ENCODE measurements around the gene PSAT1. TPM values are rescaled to one million over a fixed set of nuclear protein-coding genes. Genes with fewer than 3 reads are reported as not detected.

Gene PSAT1
- total and polyA plus RNA-seq, 2 experiments from 2014 or later: 120 to 149 TPM

DNA sequence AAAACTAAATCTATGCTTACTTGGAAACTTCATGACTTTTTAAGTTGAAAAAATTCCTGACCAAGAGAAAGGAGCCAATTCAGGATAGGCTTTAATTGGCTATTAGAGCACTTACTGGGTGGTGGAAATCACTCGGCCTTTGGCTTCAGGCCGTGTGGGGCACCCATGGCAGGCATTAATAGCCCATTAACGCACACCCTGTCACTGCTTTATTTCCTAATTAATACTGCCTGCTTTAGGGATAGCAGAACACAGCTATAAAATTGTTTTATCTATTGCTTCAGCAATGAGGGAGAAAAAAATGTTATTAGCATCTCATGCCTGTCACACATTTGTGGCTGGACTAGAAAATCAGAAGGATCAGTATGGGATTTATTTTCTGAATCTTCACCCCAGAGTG lies 58.1 kb downstream of the PSAT1 start:
- no peaks in the 10 kb centered on the region for H3K79me2 ChIP-seq
- no peaks in the 10 kb centered on the region for H3K9me3 ChIP-seq (ENCODE audit: low read depth)
- DNase-seq (ENCODE audit: low spot score): no peak
- H2AFZ ChIP-seq: no peak overlapping the region
- H3K9me2 ChIP-seq (replicated peaks; ENCODE audit: insufficient read depth): no peaks in the 10 kb centered on the region
- H3K4me3 ChIP-seq: no peak overlapping the region
- TF ChIP-seq EZH2 (IDR thresholded peaks at IDR 0.05; ENCODE audit: borderline replicate concordance) (no peak), CTCF (IDR thresholded peaks at IDR 0.05; ENCODE audit: poor library complexity) (no peak), EZH2phosphoT487 (IDR thresholded peaks at IDR 0.05; ENCODE audit: low read depth, severe bottlenecking, unreplicated experiment) (no peak)
- no peak overlapping the region for H3K4me2 ChIP-seq
- H3K27me3 ChIP-seq: no peaks in the 10 kb centered on the region
- no peak overlapping the region for H3K27ac ChIP-seq
- H4K20me1 ChIP-seq (ENCODE audit: insufficient read depth, poor library complexity, severe bottlenecking): no peaks in the 10 kb centered on the region
- 50% methylated on average over 3 of the region's 3 CpGs for WGBS (ENCODE audit: low lambda C conversion rate, missing lambda C conversion rate)
- no peaks in the 10 kb centered on the region for H3K36me3 ChIP-seq (replicated peaks; ENCODE audit: insufficient read depth, low read depth)
- no peaks in the 10 kb centered on the region for H3K4me1 ChIP-seq (ENCODE audit: insufficient read depth)

DNA sequence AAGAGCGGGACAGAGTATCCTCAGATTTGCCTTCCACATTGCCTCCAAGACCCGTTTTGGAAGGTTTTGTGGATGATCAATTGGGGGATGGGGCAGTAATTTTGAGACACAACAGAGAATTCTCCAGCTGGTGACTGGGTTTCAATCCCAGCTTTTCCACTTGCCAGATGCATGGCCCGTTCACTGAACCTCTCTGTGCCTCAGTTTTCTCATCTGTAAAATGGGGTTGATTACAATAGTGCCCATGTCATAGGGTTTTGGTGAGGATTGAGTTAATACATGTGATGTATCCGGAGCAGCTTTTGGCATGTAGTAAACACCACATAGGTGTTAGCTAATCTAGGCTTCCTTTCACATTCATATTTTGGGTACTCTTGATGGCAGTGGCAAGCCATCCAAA lies 59.7 kb downstream of the PSAT1 start:
- Histone ChIP-seq H3K36me3 (replicated peaks; ENCODE audit: insufficient read depth, low read depth) (no peaks in the 10 kb centered on the region), H3K27me3 (no peaks in the 10 kb centered on the region), H3K9me3 (ENCODE audit: low read depth) (no peaks in the 10 kb centered on the region), H3K79me2 (no peaks in the 10 kb centered on the region), H3K27ac (no peak overlapping the region), H3K4me1 (ENCODE audit: insufficient read depth) (no peaks in the 10 kb centered on the region), H2AFZ (no peak overlapping the region), H4K20me1 (ENCODE audit: insufficient read depth, poor library complexity, severe bottlenecking) (no peaks in the 10 kb centered on the region), H3K4me2 (no peak overlapping the region), H3K4me3 (no peak overlapping the region), H3K9me2 (replicated peaks; ENCODE audit: insufficient read depth) (no peaks in the 10 kb centered on the region)
- no peak for TF ChIP-seq EZH2phosphoT487 (IDR thresholded peaks at IDR 0.05; ENCODE audit: low read depth, severe bottlenecking, unreplicated experiment)
- TF ChIP-seq CTCF (IDR thresholded peaks at IDR 0.05; ENCODE audit: poor library complexity): no peak
- TF ChIP-seq EZH2 (IDR thresholded peaks at IDR 0.05; ENCODE audit: borderline replicate concordance): no peak
- DNase-seq (ENCODE audit: low spot score): no peak
- 89% methylated on average over 4 of the region's 4 CpGs for WGBS (ENCODE audit: low lambda C conversion rate, missing lambda C conversion rate)

DNA sequence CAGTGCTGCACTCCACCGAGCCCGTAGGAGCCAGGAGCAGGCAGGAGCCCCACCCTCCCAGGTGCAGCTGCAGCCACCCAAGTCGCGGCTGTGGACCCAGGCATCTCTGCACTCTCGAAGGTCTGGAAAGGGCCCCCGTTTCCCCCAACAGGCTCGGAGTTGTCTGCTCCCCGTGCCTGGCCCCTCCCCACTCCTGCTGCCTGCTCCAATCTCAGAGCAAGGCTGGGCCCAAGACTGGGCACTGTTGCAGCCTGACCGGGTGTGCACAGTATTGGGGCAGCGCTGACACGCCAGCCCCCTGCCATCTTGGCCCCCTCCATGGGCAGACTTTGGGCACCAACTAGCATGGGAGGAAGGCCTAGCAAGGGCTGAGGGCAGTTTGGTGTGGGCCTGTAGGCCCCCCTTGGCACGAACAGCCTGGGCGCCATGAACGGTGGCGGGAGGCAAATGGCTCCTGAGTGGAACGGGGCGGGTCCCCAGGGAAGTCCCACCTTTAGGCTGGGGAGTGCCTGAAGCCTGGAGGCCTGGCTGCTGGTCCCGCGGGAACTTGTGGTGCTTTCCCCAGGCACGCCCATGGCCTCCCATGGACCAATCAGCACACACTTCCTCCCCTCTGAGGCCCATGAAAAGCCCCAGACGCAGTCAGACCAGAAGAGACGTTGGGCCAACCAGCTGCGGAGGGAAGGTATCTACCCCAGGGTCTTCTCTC lies 60.4 kb downstream of the PSAT1 start:
- Histone ChIP-seq H3K9me3 (ENCODE audit: low read depth) (no peaks in the 10 kb centered on the region), H3K27me3 (no peaks in the 10 kb centered on the region), H3K4me2 (no peak overlapping the region), H3K79me2 (no peaks in the 10 kb centered on the region), H4K20me1 (ENCODE audit: insufficient read depth, poor library complexity, severe bottlenecking) (no peaks in the 10 kb centered on the region), H3K4me3 (no peak overlapping the region), H3K4me1 (ENCODE audit: insufficient read depth) (no peaks in the 10 kb centered on the region), H3K36me3 (replicated peaks; ENCODE audit: insufficient read depth, low read depth) (no peaks in the 10 kb centered on the region), H2AFZ (no peak overlapping the region), H3K9me2 (replicated peaks; ENCODE audit: insufficient read depth) (no peaks in the 10 kb centered on the region), H3K27ac (no peak overlapping the region)
- DNase-seq (ENCODE audit: low spot score): no peak
- 95% methylated on average over 21 of the region's 23 CpGs for WGBS (ENCODE audit: low lambda C conversion rate, missing lambda C conversion rate)
- TF ChIP-seq CTCF (IDR thresholded peaks at IDR 0.05; ENCODE audit: poor library complexity) (no peak), EZH2 (IDR thresholded peaks at IDR 0.05; ENCODE audit: borderline replicate concordance) (no peak), EZH2phosphoT487 (IDR thresholded peaks at IDR 0.05; ENCODE audit: low read depth, severe bottlenecking, unreplicated experiment) (no peak)

Measured in hepatocyte (in vitro differentiated cells).